Activated CD8-positive, alpha-beta T cell treated with anti-CD3 and anti-CD28 coated beads, Interleukin-2, amount 10 ng/mL, durations not matched to agents 7 days and 5 days (primary cell): ENCODE results near the gene KCNK13. TPM values are rescaled to one million over a fixed set of nuclear protein-coding genes. Genes with fewer than 3 reads are reported as not detected.

Experiments used
- ATAC-seq: fragments of 150-1000 bp; cut with Tn5 transposase; one replicate; pipeline ENCODE4 v1.10.0; 2021; ENCODE audit warnings: moderate library complexity
- CTCF ChIA-PET: fragments of 350-600 bp; sonication (Branson Sonifier 250); formaldehyde crosslinking; loops from one replicate; lab custom pipeline; 2021; ENCODE audit warnings: antibody characterized with exemption; lab: Charles Lee
- POLR2A ChIA-PET: fragments of 350-600 bp; sonication (Branson Sonifier 250); formaldehyde crosslinking; loops from one replicate; lab custom pipeline; 2021; ENCODE audit warnings: antibody characterized with exemption; lab: Charles Lee
- DNase-seq: peaks from one replicate; pipeline ENCODE4 v3.0.0-alpha.2; 2020
- H3K27ac Mint-ChIP-seq: one replicate; pipeline ENCODE4 v1.8.0; 2021; ENCODE audit warnings: mild to moderate bottlenecking, mixed read lengths
- H3K27me3 Mint-ChIP-seq: one replicate; pipeline ENCODE4 v1.8.0; 2021; ENCODE audit warnings: low read depth, mixed read lengths
- H3K36me3 Mint-ChIP-seq: one replicate; pipeline ENCODE4 v1.8.0; 2021; ENCODE audit warnings: low read depth, mixed read lengths
- H3K4me1 Mint-ChIP-seq: one replicate; pipeline ENCODE4 v1.8.0; 2021; ENCODE audit warnings: low read depth, mixed read lengths
- H3K4me3 Mint-ChIP-seq: one replicate; pipeline ENCODE4 v1.8.0; 2021; ENCODE audit warnings: mild to moderate bottlenecking, mixed read lengths
- H3K9me3 Mint-ChIP-seq: one replicate; pipeline ENCODE4 v1.8.0; 2022; ENCODE audit warnings: mixed read lengths; ENCODE audit not compliant: insufficient read depth
- total RNA-seq, 2 experiments: library from RNA; stranded (reverse); gene quantifications; one replicate each; pipeline ENCODE4 v1.2.3, GENCODE V29; 2021

Gene KCNK13
- total RNA-seq, 2 experiments from 2014 or later, result 0.11 to 0.13 TPM

DNA sequence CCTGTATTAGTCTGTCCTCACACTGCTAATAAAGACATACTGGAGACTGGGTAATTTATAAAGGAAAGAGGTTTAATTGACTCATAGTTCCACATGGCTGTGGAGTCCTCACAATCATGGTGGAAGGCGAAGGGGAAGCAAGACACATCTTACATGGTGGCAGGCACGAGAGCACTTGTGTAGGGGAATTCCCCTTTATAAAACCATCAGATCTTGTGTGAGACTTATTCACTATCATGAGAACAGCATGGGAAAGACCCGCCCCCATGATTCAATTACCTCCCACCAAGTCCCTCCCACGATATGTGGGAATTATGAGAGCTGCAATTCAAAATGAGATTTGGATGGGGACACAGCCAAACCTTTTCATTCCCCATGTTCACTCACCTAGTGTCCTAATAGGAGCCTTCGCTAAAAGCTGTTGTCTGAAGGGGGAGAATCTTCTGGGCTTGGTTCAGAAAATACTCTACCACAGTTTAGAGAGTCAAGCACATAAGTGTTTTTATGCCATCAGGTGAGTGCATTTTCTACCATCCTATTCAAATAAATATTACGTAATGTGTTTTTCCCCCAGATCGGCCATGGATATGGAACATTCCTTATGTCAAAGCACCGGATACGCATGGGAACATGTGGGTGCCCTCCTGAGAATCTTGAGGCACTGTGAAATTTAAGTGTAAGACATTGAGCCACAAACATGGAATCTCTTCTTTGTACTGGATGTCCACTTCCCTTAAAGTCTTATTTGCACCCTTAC, 19.1 kb upstream of the KCNK13 start:
- ChIA-PET CTCF (no interaction called here), POLR2A (no interaction called here)
- Mint-ChIP-seq H3K9me3 (peaks cover 6% of the 10 kb centered on the region), H3K4me3 (no peak overlapping the region), H3K36me3 (peaks cover 49% of the 10 kb centered on the region), H3K27me3 (no peaks in the 10 kb centered on the region), H3K4me1 (no peaks in the 10 kb centered on the region), H3K27ac (no peak overlapping the region)
- no peak for ATAC-seq
- DNase-seq, result no peak

DNA sequence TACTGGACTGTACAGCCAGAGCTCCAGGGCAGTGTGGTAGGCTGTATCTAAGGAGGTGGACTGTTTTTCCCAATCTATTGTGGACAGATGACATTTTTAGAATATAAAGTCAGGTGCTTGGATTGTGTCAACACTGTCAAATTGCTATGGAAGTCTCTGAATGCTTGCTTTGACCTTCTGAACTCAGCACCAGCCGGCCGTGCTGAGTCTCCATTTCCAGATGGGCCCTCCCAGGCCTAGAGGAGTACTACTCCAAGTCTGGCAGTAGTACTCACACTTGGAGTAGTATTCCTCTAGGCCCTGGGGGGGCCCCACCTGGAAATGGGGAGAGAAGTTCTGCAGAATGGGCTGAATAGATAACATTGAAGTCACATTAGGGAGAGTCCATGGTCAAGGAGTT, 16.2 kb upstream of the KCNK13 start:
- no peak for ATAC-seq
- H3K4me3 Mint-ChIP-seq, result no peak overlapping the region
- no peak overlapping the region for H3K27ac Mint-ChIP-seq

DNA sequence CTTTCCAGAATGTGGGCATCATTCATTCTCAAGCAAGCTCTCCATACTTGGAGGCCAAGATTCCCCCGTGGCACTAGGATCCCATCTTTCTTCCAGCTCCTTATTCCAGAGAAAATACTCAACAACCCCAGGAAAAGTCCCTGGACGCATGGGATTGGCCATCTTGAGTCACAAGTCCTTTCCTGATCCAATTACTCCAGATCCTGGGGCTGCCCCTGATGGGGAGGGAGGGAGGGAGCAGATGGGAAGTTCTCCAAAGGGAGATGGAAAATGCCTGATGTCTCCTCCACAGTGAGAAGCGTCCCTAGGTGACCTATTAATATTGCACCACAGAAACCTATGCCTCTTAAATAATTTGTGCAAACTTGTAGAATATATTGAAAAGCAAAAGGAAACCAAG, 12.4 kb upstream of the KCNK13 start:
- Mint-ChIP-seq H3K9me3 (no peaks in the 10 kb centered on the region), H3K4me1 (no peaks in the 10 kb centered on the region), H3K27ac (no peak overlapping the region), H3K4me3 (no peak overlapping the region), H3K36me3 (peaks cover 11% of the 10 kb centered on the region), H3K27me3 (peaks cover 17% of the 10 kb centered on the region)
- no peak for DNase-seq
- ChIA-PET CTCF (no interaction called here), POLR2A (no interaction called here)
- no peak for ATAC-seq

More for the DNA sequence above, 16.2 kb upstream of the KCNK13 start:
- Mint-ChIP-seq H3K36me3 (peaks cover 32% of the 10 kb centered on the region), H3K9me3 (no peaks in the 10 kb centered on the region), H3K27me3 (no peaks in the 10 kb centered on the region), H3K4me1 (no peaks in the 10 kb centered on the region)
- ChIA-PET POLR2A (no interaction called here), CTCF (no interaction called here)
- DNase-seq, result no peak

DNA sequence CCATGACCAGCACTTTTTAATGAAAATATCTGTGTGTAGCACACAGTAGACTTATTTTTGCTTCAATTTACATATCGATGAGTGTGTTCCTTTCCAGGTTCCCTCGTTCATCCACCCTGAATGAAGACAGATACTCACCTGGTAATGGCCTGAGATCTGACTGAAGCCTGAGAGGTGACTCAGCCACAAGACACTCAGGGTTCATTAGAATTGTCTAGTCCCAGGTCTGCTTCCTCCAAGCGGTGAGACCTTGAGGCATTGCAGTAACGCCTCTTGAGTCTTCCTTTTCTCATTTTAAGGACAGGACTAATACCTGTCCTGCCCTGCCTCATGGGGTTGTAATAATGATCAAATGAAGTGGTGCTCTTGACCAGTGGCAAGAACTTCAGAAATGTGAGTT, 11.5 kb upstream of the KCNK13 start:
- Mint-ChIP-seq H3K9me3 (no peaks in the 10 kb centered on the region), H3K4me1 (no peaks in the 10 kb centered on the region), H3K36me3 (peaks cover 2% of the 10 kb centered on the region), H3K27me3 (peaks cover 24% of the 10 kb centered on the region), H3K4me3 (no peak overlapping the region), H3K27ac (no peak overlapping the region)
- DNase-seq (no peak), ATAC-seq (no peak)
- CTCF ChIA-PET, result no interaction called here
- POLR2A ChIA-PET, result no interaction called here

DNA sequence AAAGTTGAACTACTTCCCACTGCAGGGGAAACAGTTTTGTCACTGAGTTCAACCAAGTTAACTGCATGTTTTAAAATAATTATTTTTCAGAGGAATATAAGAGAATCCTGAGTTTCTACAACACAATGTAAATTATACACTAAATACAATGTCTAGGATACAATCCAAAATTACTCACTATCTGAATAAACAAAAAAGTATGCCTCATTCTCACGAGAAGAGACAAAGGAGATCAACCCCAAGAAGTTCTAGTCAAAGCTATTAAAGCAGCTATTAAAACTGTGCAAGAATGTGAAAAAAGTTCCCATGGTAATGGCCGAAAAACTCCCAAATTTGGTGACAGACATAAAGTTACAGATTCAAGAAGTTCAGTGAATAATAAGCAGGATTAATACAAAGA, 8.8 kb upstream of the KCNK13 start:
- Mint-ChIP-seq H3K4me1 (no peaks in the 10 kb centered on the region), H3K27ac (no peak overlapping the region), H3K4me3 (no peak overlapping the region), H3K27me3 (peaks cover 39% of the 10 kb centered on the region), H3K9me3 (no peaks in the 10 kb centered on the region), H3K36me3 (no peaks in the 10 kb centered on the region)
- ChIA-PET POLR2A (no interaction called here), CTCF (interaction anchor here (1.2 kb wide), 1 partner anchor 1026 kb away, joined by 3 read pairs; no protein-coding TSS in a partner anchor)
- ATAC-seq, result no peak
- no peak for DNase-seq

DNA sequence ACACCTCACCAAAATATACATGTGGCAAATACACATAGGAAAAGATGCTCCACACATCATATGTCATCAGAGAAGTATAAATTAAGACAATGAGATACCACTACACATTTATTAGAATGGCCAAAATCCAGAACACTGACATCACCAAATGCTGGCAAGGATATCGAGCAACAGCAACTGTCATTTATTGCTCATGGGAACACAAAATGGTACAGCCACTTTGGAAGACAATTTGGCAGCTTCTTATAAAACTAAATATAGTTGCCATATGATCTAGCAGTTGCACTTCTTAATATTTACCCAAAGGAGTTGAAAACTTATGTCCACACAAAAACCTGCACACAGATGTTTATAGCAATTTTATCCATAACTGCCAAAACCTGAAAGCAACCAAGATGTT, 7.0 kb upstream of the KCNK13 start:
- H3K27me3 Mint-ChIP-seq, result peaks cover 54% of the 10 kb centered on the region

DNA sequence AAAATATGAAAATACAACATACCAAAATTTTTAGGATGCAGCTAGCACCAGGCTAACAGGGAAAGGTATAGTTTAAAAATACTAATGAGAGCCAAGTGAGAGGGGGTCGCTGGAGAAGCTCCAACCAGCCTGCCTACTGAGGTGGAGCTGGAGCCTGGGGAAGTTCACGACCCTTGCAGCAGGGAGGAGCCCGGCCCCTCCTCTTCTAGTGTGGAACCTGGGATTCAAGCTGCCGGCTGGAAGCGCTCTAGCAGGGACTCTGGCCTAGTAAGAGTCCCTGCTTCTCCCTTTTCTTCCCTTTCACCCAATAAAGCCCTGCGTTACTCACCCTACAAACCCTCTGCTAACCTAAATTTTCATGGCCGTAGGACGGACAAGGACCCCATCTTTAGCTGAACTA, 5.0 kb upstream of the KCNK13 start:
- no peaks in the 10 kb centered on the region for H3K36me3 Mint-ChIP-seq
- CTCF ChIA-PET, result interaction anchor here (1.2 kb wide), 1 partner anchor 179 kb away, joined by 4 read pairs; no protein-coding TSS in a partner anchor

More for the DNA sequence above, 7.0 kb upstream of the KCNK13 start:
- ATAC-seq (no peak), DNase-seq (no peak)
- Mint-ChIP-seq H3K4me1 (peaks cover 6% of the 10 kb centered on the region), H3K36me3 (no peaks in the 10 kb centered on the region), H3K4me3 (no peak overlapping the region), H3K27ac (no peak overlapping the region), H3K9me3 (no peaks in the 10 kb centered on the region)
- ChIA-PET CTCF (interaction anchor here (1.5 kb wide), 1 partner anchor 115 kb away, joined by 5 read pairs; no protein-coding TSS in a partner anchor), POLR2A (no interaction called here)

DNA sequence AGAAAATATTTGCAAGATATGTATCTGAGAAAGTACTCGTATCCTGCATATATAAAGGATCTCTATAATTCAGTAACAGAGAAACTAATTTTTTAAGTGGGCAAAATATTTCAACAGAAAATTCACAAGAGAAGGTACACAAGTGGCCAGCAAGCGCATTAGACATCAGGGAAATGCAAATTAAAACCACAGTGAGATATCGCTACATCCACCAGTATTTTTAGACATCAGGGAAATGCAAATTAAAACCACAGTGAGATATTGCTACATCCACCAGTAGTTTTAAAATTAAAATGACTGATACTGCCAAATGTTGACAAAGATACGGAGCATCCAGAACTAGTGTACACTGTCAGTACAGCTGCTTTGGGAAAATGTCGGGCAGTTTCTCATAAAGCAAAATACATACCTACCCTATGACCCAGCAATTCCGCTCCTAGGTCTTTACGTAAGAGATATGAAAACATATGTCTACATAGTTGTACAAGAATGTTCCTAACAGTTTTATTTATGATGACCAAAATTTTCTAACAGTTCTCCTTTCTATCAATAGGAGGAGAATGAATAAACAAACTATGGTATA, 2.8 kb upstream of the KCNK13 start:
- H3K4me1 Mint-ChIP-seq, result peaks cover 24% of the 10 kb centered on the region
- no peaks in the 10 kb centered on the region for H3K36me3 Mint-ChIP-seq
- DNase-seq (no peak), ATAC-seq (no peak)
- H3K9me3 Mint-ChIP-seq, result no peaks in the 10 kb centered on the region
- H3K27me3 Mint-ChIP-seq, result peaks cover 63% of the 10 kb centered on the region
- CTCF ChIA-PET, result interaction anchor here (1.1 to 1.4 kb wide), 4 partner anchors 7 to 120 kb away, joined by 3 to 8 read pairs (median 4); no protein-coding TSS in a partner anchor
- no peak overlapping the region for H3K27ac Mint-ChIP-seq
- POLR2A ChIA-PET, result no interaction called here
- H3K4me3 Mint-ChIP-seq, result no peak overlapping the region

More for the DNA sequence above, 5.0 kb upstream of the KCNK13 start:
- H3K9me3 Mint-ChIP-seq, result no peaks in the 10 kb centered on the region
- ATAC-seq (no peak), DNase-seq (no peak)
- H3K4me3 Mint-ChIP-seq, result no peak overlapping the region
- peaks cover 53% of the 10 kb centered on the region for H3K27me3 Mint-ChIP-seq
- POLR2A ChIA-PET, result no interaction called here
- H3K4me1 Mint-ChIP-seq, result peaks cover 12% of the 10 kb centered on the region
- no peak overlapping the region for H3K27ac Mint-ChIP-seq

DNA sequence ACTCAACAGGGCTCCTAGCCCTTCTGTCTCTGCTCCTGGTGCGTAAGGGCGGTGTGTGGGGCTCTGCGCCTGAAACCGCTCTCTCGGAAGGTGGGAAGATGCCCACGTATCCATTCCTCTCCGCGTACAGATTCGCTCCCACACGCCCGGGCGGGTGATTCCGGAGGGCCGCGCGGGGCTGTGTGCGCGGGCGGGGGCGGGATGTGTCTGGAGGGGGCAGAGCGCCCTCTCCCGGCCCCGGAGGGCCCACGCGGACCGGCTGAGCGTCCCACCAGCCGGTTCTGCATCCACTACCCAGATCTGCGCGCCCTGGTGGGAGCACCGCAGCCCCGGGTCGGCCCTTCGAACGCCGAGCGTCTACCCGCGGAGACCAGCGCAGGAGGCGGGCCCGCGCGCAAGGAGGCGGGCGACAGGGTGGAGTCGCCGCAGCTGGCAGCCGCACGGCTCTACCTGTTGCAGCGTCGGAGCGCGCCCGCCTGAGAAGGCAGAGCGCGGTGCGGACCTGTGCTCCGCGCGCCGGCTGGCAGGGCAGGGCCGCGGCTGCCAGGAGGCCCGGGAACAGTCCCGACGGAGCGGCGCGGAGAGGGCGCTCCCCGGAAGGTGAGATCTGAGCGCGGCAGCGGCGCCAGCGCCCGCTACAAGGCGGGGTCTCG, 1.4 kb upstream of the KCNK13 start:
- peaks cover 61% of the 10 kb centered on the region for H3K27me3 Mint-ChIP-seq
- ChIA-PET POLR2A (no interaction called here), CTCF (interaction anchor here (0.7 to 1.4 kb wide), 6 partner anchors 9 to 121 kb away, joined by 3 to 8 read pairs (median 4); no protein-coding TSS in a partner anchor)
- no peak overlapping the region for H3K27ac Mint-ChIP-seq
- no peaks in the 10 kb centered on the region for H3K9me3 Mint-ChIP-seq
- H3K4me3 Mint-ChIP-seq, result peak overlapping the region; percentile 70
- ATAC-seq, result peak; percentile 90
- DNase-seq, result peak; percentile 65
- no peaks in the 10 kb centered on the region for H3K36me3 Mint-ChIP-seq
- peaks cover 24% of the 10 kb centered on the region for H3K4me1 Mint-ChIP-seq

DNA sequence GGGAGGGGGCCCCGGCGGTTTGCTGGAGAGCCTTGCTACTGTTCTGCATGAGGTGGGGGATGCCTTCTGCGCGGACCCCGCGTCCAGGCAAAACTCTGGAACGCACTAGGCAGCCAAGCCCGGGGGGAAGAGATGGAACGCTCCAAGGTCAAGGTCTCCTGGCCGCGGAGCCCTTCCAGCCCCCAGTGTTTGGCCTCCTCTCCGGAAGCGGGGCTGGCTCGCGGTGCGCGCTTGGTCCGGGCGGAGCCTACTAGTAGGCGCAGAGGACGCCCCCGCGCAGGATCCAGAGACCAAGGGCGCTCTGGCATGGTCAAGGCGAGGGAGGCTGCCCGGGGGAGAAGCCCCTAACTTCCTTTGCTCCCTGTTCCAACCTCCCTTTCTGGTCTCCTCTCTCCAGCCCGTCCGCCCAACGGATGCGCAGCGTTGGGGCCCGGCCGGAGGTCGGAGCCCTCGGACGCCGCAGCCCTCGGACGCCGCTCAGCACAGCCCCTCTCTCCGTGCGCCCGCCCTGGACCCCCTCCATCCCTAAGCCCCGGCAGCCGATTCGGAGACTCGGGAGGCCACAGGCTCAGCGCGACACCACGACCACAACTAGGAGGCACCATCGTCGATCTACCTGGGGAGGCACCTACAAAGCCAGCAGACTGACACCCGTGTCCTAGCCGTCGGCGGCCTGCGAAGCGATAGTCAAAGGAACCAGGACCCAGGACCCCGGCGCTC, 669 bp upstream of the KCNK13 start:
- H3K9me3 Mint-ChIP-seq, result no peaks in the 10 kb centered on the region
- H3K4me3 Mint-ChIP-seq, result peak overlapping the region; percentile 70
- ChIA-PET CTCF (no interaction called here), POLR2A (interaction anchor here (0.6 kb wide), 1 partner anchor 32 kb away, joined by 3 read pairs; no protein-coding TSS in a partner anchor)
- ATAC-seq, result peak; percentile 35
- no peak overlapping the region for H3K27ac Mint-ChIP-seq
- peaks cover 58% of the 10 kb centered on the region for H3K27me3 Mint-ChIP-seq
- peak; percentile 41 for DNase-seq
- no peaks in the 10 kb centered on the region for H3K36me3 Mint-ChIP-seq
- peaks cover 24% of the 10 kb centered on the region for H3K4me1 Mint-ChIP-seq

DNA sequence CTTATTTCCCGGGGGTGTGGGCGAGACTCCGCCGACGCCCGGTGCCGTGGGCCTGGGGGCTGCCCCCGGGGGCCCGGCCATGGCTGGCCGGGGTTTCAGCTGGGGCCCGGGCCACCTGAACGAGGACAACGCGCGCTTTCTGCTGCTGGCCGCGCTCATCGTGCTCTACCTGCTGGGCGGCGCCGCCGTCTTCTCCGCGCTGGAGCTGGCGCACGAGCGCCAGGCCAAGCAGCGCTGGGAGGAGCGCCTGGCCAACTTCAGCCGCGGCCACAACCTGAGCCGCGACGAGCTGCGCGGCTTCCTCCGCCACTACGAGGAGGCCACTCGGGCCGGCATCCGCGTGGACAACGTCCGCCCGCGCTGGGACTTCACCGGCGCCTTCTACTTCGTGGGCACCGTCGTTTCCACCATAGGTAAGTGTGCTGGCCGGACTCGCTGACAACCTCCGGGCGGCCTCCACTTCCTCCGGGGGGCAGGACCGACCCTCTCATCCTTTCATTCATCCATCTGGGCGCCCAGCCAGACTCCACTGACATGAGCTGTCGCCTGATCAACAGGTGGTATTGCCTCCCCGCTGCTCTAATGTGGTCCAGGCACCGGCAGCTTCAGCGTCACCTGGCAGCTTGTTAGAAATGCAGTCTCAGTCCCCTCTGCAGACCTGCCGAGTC, 467 bp downstream of the KCNK13 start:
- Mint-ChIP-seq H3K4me3 (peak overlapping the region; percentile 68), H3K4me1 (peaks cover 24% of the 10 kb centered on the region), H3K9me3 (no peaks in the 10 kb centered on the region), H3K27me3 (peaks cover 59% of the 10 kb centered on the region), H3K27ac (no peak overlapping the region), H3K36me3 (no peaks in the 10 kb centered on the region)
- POLR2A ChIA-PET, result no interaction called here
- CTCF ChIA-PET, result interaction anchor here (1.2 to 1.4 kb wide), 2 partner anchors 89 to 90 kb away, joined by 3 read pairs; no protein-coding TSS in a partner anchor
- ATAC-seq (no peak), DNase-seq (no peak)
